ENCODE data around the gene PHYKPL.

GRCh38 chr5:178282391-178282790 is 49.8 kb upstream of the PHYKPL start:
- TF ChIP-seq POLR2A (IDR thresholded peaks at IDR 0.05), result no peak
- TF ChIP-seq, protein P1, sequence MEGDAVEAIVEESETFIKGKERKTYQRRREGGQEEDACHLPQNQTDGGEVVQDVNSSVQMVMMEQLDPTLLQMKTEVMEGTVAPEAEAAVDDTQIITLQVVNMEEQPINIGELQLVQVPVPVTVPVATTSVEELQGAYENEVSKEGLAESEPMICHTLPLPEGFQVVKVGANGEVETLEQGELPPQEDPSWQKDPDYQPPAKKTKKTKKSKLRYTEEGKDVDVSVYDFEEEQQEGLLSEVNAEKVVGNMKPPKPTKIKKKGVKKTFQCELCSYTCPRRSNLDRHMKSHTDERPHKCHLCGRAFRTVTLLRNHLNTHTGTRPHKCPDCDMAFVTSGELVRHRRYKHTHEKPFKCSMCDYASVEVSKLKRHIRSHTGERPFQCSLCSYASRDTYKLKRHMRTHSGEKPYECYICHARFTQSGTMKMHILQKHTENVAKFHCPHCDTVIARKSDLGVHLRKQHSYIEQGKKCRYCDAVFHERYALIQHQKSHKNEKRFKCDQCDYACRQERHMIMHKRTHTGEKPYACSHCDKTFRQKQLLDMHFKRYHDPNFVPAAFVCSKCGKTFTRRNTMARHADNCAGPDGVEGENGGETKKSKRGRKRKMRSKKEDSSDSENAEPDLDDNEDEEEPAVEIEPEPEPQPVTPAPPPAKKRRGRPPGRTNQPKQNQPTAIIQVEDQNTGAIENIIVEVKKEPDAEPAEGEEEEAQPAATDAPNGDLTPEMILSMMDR (IDR thresholded peaks at IDR 0.05), result no peak
- TF ChIP-seq POLR2AphosphoS5 (IDR thresholded peaks at IDR 0.05), result no peak

Measured in prostate gland (tissue), 2 donors.